Liver (tissue), 9 donors: ENCODE data around the gene CDC42BPG. TPM values are rescaled to one million over a fixed set of nuclear protein-coding genes. Genes with fewer than 3 reads are reported as not detected.

Experiments
- DNase-seq: peaks from one replicate; pipeline ENCODE4 v3.0.0-alpha.2; 2017; ENCODE audit warnings: low spot score
- H3K27ac ChIP-seq, 2 donors: one replicate each; pipeline ENCODE4 v1.7.0; 2013; ENCODE audit warnings: inconsistent platforms in 2 of 2, low read length in 2 of 2, control low read depth in 1 of 2, low read depth in 1 of 2, mild to moderate bottlenecking in 1 of 2
- H3K27me3 ChIP-seq, 4 donors: one replicate each; pipeline versions ENCODE4 v1.6.1 to v1.7.0; 2013; ENCODE audit warnings: low read length in 3 of 4, inconsistent platforms in 1 of 4, mild to moderate bottlenecking in 1 of 4, moderate library complexity in 1 of 4; ENCODE audit not compliant: control insufficient read depth in 4 of 4, insufficient read depth in 4 of 4
- H3K36me3 ChIP-seq, 4 donors: one replicate each; pipeline versions ENCODE4 v1.6.1 to v1.7.0; 2013; ENCODE audit warnings: low read length in 3 of 4, mild to moderate bottlenecking in 3 of 4, low read depth in 1 of 4, moderate library complexity in 1 of 4; ENCODE audit not compliant: control insufficient read depth in 4 of 4, insufficient read depth in 3 of 4
- H3K4me1 ChIP-seq, 4 donors: one replicate each; pipeline versions ENCODE4 v1.6.1 to v1.7.0; 2013; ENCODE audit warnings: low read length in 3 of 4, mild to moderate bottlenecking in 3 of 4, moderate library complexity in 1 of 4; ENCODE audit not compliant: control insufficient read depth in 4 of 4, insufficient read depth in 4 of 4
- H3K4me3 ChIP-seq, 3 donors: one replicate each; pipeline versions ENCODE4 v1.6.1 to v1.7.0; 2013; ENCODE audit warnings: low read length in 3 of 3, control low read depth in 1 of 3, low read depth in 1 of 3, mild to moderate bottlenecking in 1 of 3
- H3K9ac ChIP-seq, 2 donors: one replicate each; pipeline ENCODE4 v1.7.0; 2013; ENCODE audit warnings: low read length in 2 of 2, mild to moderate bottlenecking in 2 of 2, moderate library complexity in 2 of 2, control low read depth in 1 of 2, low read depth in 1 of 2
- H3K9me3 ChIP-seq, 4 donors: one replicate each; pipeline versions ENCODE4 v1.6.1 to v1.7.0; 2013; ENCODE audit warnings: low read length in 3 of 4; ENCODE audit not compliant: control insufficient read depth in 4 of 4
- EGR1 ChIP-seq, 2 donors: IDR thresholded peaks; 2 replicates each; pipeline ENCODE4 v1.6.1; 2016 to 2018; ENCODE audit warnings: antibody characterized with exemption in 2 of 2, low read depth in 2 of 2
- FOXA1 ChIP-seq: IDR thresholded peaks from 2 replicates; pipeline ENCODE4 v1.6.1; 2016; ENCODE audit warnings: antibody characterized with exemption
- FOXA2 ChIP-seq: IDR thresholded peaks from 2 replicates; pipeline ENCODE4 v1.6.1; 2016; ENCODE audit warnings: antibody characterized with exemption
- GABPA ChIP-seq, 2 donors: IDR thresholded peaks in 1 of 2; conservative IDR thresholded peaks in 1 of 2; 2 replicates each; pipeline ENCODE4 v1.6.1; 2016; ENCODE audit warnings: antibody characterized with exemption in 2 of 2, mild to moderate bottlenecking in 1 of 2, moderate library complexity in 1 of 2
- HNF4A ChIP-seq, 2 donors: conservative IDR thresholded peaks; 2 replicates each; pipeline ENCODE4 v1.6.1; 2016; ENCODE audit warnings: antibody characterized with exemption in 2 of 2, mild to moderate bottlenecking in 2 of 2
- HNF4G ChIP-seq: IDR thresholded peaks from 2 replicates; pipeline ENCODE4 v1.6.1; 2016; ENCODE audit warnings: antibody characterized with exemption
- JUND ChIP-seq, 2 donors: IDR thresholded peaks; 2 replicates each; pipeline ENCODE4 v1.6.1; 2016; ENCODE audit warnings: antibody characterized with exemption in 2 of 2
- NR2F2 ChIP-seq: IDR thresholded peaks from 2 replicates; pipeline ENCODE4 v1.6.1; 2016; ENCODE audit warnings: antibody characterized with exemption
- RAD21 ChIP-seq, 2 donors: IDR thresholded peaks; 2 replicates each; pipeline ENCODE4 v1.6.1; 2016; ENCODE audit warnings: antibody characterized with exemption in 2 of 2, mild to moderate bottlenecking in 2 of 2
- RXRA ChIP-seq, 2 donors: IDR thresholded peaks; 2 replicates each; pipeline ENCODE4 v1.6.1; 2017 to 2018; ENCODE audit warnings: antibody characterized with exemption in 2 of 2, mild to moderate bottlenecking in 1 of 2
- SP1 ChIP-seq: IDR thresholded peaks from 2 replicates; pipeline ENCODE4 v1.6.1; 2018; ENCODE audit warnings: antibody characterized with exemption, mild to moderate bottlenecking
- TAF1 ChIP-seq: conservative IDR thresholded peaks from 2 replicates; pipeline ENCODE4 v1.6.1; 2016; ENCODE audit warnings: antibody characterized with exemption, mild to moderate bottlenecking
- YY1 ChIP-seq: IDR thresholded peaks from 2 replicates; pipeline ENCODE4 v1.6.1; 2016; ENCODE audit warnings: antibody characterized with exemption, mild to moderate bottlenecking
- WGBS: extraction: QIAGEN DNeasy Blood & Tissue Kit; methylation state at CpG from one replicate; pipeline ENCODE4 v1.1.7; 2013; 5-methylcytosine and 5-hydroxymethylcytosine counted together
- polyA plus RNA-seq, 2 donors: library from polyadenylated mRNA; stranded (reverse) in 1 of 2; unstranded in 1 of 2; fragments of 200-250 nt in 1 of 2; fragments of >200 nt in 1 of 2; fragmentation: Nextera tagmentation in 1 of 2; extraction: Ambion mirVana in 1 of 2; gene quantifications; one replicate each; pipeline versions ENCODE4 v1.2.1 to v1.2.3, GENCODE V29; 2013 to 2015
- total RNA-seq, 2 donors: library from RNA; depleted of rRNA; stranded (reverse); fragments of >200 nt; gene quantifications; one replicate each; pipeline ENCODE4 v1.2.3, GENCODE V29; 2014
- TF ChIP-seq, protein P1 (sequence below): IDR thresholded peaks from 2 replicates; pipeline ENCODE4 v1.6.1; 2016; ENCODE audit warnings: antibody characterized with exemption, mild to moderate bottlenecking
- TF ChIP-seq, protein P2 (sequence below): fragments of 150-350 bp; IDR thresholded peaks from 2 replicates; pipeline ENCODE4 v1.5.1; 2017; ENCODE audit warnings: improper control_type of control experiment, low read depth, low read length; ENCODE audit not compliant: missing input control
- TF ChIP-seq, protein P3 (sequence below): IDR thresholded peaks from 2 replicates; pipeline ENCODE4 v1.6.1; 2016; ENCODE audit warnings: antibody characterized with exemption
- TF ChIP-seq, protein P4 (sequence below): IDR thresholded peaks from 2 replicates; pipeline ENCODE4 v1.6.1; 2016; ENCODE audit warnings: antibody characterized with exemption
- TF ChIP-seq, protein P5 (sequence below): IDR thresholded peaks from 2 replicates; pipeline ENCODE4 v1.6.1; 2016; ENCODE audit warnings: antibody characterized with exemption
- donor health status: healthy.
- donor health status: healthy.
- donor health status: healthy.
- donor health status: healthy.
- donor health status: healthy.

CDC42BPG gene
- total and polyA plus RNA-seq, 4 donors, result 0.18 to 1.2 (median 0.58) TPM

DNA sequence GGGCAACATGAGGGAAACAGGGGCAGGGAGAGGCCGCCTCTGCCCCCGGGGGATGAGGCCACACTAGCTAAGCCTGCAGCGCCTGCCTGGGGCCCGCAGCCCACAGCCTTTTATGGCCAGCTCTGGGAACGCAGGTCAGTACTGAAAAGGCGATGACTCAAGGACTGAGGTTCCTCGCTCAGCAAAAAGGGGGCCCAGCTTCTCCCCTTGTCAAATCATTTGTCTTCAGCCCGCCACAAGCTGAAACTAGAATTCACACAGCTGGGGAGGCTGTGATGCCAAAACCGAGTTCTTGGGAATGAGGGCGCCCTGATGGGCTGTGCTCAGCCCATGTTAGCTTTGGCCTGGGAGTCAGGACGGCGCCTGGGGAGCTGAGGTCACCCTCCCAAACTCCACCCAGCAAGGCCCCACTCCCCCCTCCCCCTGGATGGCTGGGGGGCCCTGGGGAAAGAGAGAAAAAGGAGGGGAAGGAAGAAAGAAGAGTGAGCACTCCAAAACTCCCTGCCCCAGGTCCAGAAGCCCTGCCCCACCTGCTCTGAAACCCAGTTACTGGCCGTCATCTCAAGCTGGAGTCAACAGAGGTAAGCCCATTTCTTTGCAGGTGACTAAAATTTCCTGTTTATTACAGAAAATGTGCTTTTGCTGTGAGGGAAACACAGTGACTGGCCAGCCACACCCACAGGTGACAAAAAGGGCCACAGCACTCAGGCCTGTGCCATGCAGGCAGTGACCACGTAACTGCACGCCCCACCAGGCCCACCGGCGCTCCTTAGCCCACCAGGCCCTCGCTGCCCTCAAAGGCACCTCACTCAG, 20.2 kb upstream of the CDC42BPG start:
- WGBS, result 55% methylated on average over 18 of the region's 18 CpGs
- TF ChIP-seq SP1, result no peak
- peak; percentile 24 for TF ChIP-seq NR2F2
- Histone ChIP-seq H3K4me1 (peaks cover 12 to 45% (median 37%) of the 10 kb centered on the region in 4 donors), H3K4me3 (no peak overlapping the region), H3K27ac (peak overlapping the region; percentile 17 to 65), H3K9me3 (no peaks in the 10 kb centered on the region), H3K9ac (no peak overlapping the region), H3K27me3 (no peaks in the 10 kb centered on the region), H3K36me3 (peaks cover 0 to 3% (median under 1%) of the 10 kb centered on the region in 4 donors)
- DNase-seq, result no peak

DNA sequence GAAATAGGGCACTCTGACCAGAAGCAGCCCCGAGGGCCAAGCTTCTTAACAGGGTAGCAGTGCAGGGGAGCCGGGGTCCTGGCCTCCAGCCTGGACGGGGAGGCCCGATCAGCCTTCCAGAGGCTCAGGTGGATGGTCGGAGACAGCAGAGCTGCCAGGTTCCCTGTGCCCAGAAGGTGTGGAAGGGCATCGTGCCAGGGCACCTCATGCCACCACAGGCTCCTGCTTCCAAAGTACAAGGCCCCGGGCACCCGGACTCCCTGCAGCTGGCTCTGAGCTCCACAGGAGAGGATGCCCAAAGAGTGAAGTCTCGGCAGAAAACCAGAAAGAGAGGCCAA, 19.7 kb upstream of the CDC42BPG start:
- Histone ChIP-seq H3K27ac (peak overlapping the region; percentile 17 to 65), H3K9me3 (no peaks in the 10 kb centered on the region), H3K27me3 (no peaks in the 10 kb centered on the region), H3K9ac (no peak overlapping the region), H3K4me3 (no peak overlapping the region), H3K4me1 (peaks cover 12 to 41% (median 34%) of the 10 kb centered on the region in 4 donors), H3K36me3 (peaks cover 0 to 4% (median 3%) of the 10 kb centered on the region in 4 donors)
- TF ChIP-seq NR2F2, result no peak
- TF ChIP-seq, protein P1, sequence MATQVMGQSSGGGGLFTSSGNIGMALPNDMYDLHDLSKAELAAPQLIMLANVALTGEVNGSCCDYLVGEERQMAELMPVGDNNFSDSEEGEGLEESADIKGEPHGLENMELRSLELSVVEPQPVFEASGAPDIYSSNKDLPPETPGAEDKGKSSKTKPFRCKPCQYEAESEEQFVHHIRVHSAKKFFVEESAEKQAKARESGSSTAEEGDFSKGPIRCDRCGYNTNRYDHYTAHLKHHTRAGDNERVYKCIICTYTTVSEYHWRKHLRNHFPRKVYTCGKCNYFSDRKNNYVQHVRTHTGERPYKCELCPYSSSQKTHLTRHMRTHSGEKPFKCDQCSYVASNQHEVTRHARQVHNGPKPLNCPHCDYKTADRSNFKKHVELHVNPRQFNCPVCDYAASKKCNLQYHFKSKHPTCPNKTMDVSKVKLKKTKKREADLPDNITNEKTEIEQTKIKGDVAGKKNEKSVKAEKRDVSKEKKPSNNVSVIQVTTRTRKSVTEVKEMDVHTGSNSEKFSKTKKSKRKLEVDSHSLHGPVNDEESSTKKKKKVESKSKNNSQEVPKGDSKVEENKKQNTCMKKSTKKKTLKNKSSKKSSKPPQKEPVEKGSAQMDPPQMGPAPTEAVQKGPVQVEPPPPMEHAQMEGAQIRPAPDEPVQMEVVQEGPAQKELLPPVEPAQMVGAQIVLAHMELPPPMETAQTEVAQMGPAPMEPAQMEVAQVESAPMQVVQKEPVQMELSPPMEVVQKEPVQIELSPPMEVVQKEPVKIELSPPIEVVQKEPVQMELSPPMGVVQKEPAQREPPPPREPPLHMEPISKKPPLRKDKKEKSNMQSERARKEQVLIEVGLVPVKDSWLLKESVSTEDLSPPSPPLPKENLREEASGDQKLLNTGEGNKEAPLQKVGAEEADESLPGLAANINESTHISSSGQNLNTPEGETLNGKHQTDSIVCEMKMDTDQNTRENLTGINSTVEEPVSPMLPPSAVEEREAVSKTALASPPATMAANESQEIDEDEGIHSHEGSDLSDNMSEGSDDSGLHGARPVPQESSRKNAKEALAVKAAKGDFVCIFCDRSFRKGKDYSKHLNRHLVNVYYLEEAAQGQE, result no peak
- no peak for TF ChIP-seq GABPA (IDR thresholded peaks at IDR 0.05 in 1 of 2, conservative IDR thresholded peaks at IDR 0.05 in 1 of 2)
- TF ChIP-seq, protein P2, sequence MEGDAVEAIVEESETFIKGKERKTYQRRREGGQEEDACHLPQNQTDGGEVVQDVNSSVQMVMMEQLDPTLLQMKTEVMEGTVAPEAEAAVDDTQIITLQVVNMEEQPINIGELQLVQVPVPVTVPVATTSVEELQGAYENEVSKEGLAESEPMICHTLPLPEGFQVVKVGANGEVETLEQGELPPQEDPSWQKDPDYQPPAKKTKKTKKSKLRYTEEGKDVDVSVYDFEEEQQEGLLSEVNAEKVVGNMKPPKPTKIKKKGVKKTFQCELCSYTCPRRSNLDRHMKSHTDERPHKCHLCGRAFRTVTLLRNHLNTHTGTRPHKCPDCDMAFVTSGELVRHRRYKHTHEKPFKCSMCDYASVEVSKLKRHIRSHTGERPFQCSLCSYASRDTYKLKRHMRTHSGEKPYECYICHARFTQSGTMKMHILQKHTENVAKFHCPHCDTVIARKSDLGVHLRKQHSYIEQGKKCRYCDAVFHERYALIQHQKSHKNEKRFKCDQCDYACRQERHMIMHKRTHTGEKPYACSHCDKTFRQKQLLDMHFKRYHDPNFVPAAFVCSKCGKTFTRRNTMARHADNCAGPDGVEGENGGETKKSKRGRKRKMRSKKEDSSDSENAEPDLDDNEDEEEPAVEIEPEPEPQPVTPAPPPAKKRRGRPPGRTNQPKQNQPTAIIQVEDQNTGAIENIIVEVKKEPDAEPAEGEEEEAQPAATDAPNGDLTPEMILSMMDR, result no peak
- TF ChIP-seq, protein P3, sequence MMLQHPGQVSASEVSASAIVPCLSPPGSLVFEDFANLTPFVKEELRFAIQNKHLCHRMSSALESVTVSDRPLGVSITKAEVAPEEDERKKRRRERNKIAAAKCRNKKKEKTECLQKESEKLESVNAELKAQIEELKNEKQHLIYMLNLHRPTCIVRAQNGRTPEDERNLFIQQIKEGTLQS, result no peak
- TF ChIP-seq HNF4A (conservative IDR thresholded peaks at IDR 0.05), result peak; percentile 82 to 88
- TF ChIP-seq FOXA1, result no peak
- TF ChIP-seq, protein P4, sequence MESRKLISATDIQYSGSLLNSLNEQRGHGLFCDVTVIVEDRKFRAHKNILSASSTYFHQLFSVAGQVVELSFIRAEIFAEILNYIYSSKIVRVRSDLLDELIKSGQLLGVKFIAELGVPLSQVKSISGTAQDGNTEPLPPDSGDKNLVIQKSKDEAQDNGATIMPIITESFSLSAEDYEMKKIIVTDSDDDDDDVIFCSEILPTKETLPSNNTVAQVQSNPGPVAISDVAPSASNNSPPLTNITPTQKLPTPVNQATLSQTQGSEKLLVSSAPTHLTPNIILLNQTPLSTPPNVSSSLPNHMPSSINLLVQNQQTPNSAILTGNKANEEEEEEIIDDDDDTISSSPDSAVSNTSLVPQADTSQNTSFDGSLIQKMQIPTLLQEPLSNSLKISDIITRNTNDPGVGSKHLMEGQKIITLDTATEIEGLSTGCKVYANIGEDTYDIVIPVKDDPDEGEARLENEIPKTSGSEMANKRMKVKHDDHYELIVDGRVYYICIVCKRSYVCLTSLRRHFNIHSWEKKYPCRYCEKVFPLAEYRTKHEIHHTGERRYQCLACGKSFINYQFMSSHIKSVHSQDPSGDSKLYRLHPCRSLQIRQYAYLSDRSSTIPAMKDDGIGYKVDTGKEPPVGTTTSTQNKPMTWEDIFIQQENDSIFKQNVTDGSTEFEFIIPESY, result no peak
- TF ChIP-seq RAD21 (IDR thresholded peaks at IDR 0.05), result no peak
- TF ChIP-seq SP1, result peak; percentile 25
- TF ChIP-seq JUND (IDR thresholded peaks at IDR 0.05), result no peak
- peak in 1 of 2 donors; percentile 4 for TF ChIP-seq EGR1 (IDR thresholded peaks at IDR 0.05; ENCODE audit: low read depth in 2 of 2)
- TF ChIP-seq FOXA2, result no peak
- no peak for TF ChIP-seq TAF1
- TF ChIP-seq YY1, result no peak
- TF ChIP-seq RXRA (IDR thresholded peaks at IDR 0.05), result peak; percentile 16 to 75
- TF ChIP-seq, protein P5, sequence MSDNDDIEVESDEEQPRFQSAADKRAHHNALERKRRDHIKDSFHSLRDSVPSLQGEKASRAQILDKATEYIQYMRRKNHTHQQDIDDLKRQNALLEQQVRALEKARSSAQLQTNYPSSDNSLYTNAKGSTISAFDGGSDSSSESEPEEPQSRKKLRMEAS, result peak; percentile 79
- TF ChIP-seq HNF4G, result no peak
- no peak for DNase-seq
- WGBS, result 35% methylated on average over 9 of the region's 9 CpGs
